GM18498 (cell line): Measurements from ENCODE around the gene PPP1R15B.

Experiments
- ATAC-seq: cut with Tn5 transposase; IDR thresholded peaks from one replicate; pipeline ENCODE4 v1.9.1; 2021; ENCODE audit warnings: mild to moderate bottlenecking, moderate library complexity; ENCODE audit not compliant: unreplicated experiment

Gene PPP1R15B

GRCh38 chr1:204411451-204412204 lies at the start of gene PPP1R15B:
Gene PPP1R15B (minus strand): TSS chr1:204411817. CDS start chr1:204411411, 406 bp downstream.
- peak; percentile 89 for ATAC-seq

- no peak for ATAC-seq
Measured at GRCh38 chr1:204460346-204460745, 48.7 kb upstream of the PPP1R15B start.

GRCh38 chr1:204459706-204460105 lies 48.1 kb upstream of the PPP1R15B start:
- ATAC-seq: no peak

- ATAC-seq: no peak
Measured at GRCh38 chr1:204457666-204458065, 46.0 kb upstream of the PPP1R15B start.

- ATAC-seq: no peak
Measured at GRCh38 chr1:204456826-204457442, 45.3 kb upstream of the PPP1R15B start.

- ATAC-seq: no peak
Measured at GRCh38 chr1:204455831-204456145, 44.2 kb upstream of the PPP1R15B start.

- ATAC-seq: no peak
Measured at GRCh38 chr1:204455063-204455830, 43.6 kb upstream of the PPP1R15B start.

GRCh38 chr1:204454476-204454875 lies 42.9 kb upstream of the PPP1R15B start:
- ATAC-seq: no peak

GRCh38 chr1:204453141-204453772 lies 41.6 kb upstream of the PPP1R15B start:
- ATAC-seq: peak; percentile 72

GRCh38 chr1:204451352-204452124 lies 39.9 kb upstream of the PPP1R15B start:
- ATAC-seq: no peak

GRCh38 chr1:204450461-204451257 lies 39.0 kb upstream of the PPP1R15B start:
- no peak for ATAC-seq

- ATAC-seq: no peak
Measured at GRCh38 chr1:204449678-204450280, 38.2 kb upstream of the PPP1R15B start.

GRCh38 chr1:204448991-204449677 lies 37.5 kb upstream of the PPP1R15B start:
- no peak for ATAC-seq

- ATAC-seq: no peak
Measured at GRCh38 chr1:204448344-204448964, 36.8 kb upstream of the PPP1R15B start.

GRCh38 chr1:204447736-204448135 lies 36.1 kb upstream of the PPP1R15B start:
- ATAC-seq: no peak

GRCh38 chr1:204447190-204447589 lies 35.6 kb upstream of the PPP1R15B start:
- ATAC-seq: no peak

GRCh38 chr1:204446413-204447111 lies 34.9 kb upstream of the PPP1R15B start:
- ATAC-seq: peak; percentile 76
